SK-N-SH (cell line): Measurements from ENCODE around the gene TSHB. TPM values are rescaled to one million over a fixed set of nuclear protein-coding genes. Genes with fewer than 3 reads are reported as not detected.

Experiments
- CTCF ChIA-PET: fragments of 300-600, 350-600 bp; formaldehyde crosslinking; extraction: SDS; loops from one replicate; lab custom pipeline; 2021; lab: Yijun Ruan, JAX
- POLR2A ChIA-PET: fragments of 350-600 bp; sonication (Branson Sonifier 250); formaldehyde crosslinking; extraction: SDS; loops from one replicate; lab custom pipeline; 2020; ENCODE audit warnings: antibody characterized with exemption, inconsistent platforms; lab: Yijun Ruan, JAX
- DNase-seq: peaks from one replicate; pipeline ENCODE4 v3.0.0; 2012
- H2AFZ ChIP-seq: fragments of 200-600 bp; sonication (generic); 2 replicates; pipeline ENCODE4 v1.8.1; 2016; ENCODE audit warnings: antibody characterized with exemption, mild to moderate bottlenecking, low read depth
- H3F3A ChIP-seq: fragments of 200-600 bp; sonication (generic); replicated peaks from 2 replicates; pipeline ENCODE3; 2016; ENCODE audit warnings: antibody characterized with exemption, mild to moderate bottlenecking; ENCODE audit not compliant: insufficient read depth
- H3K27ac ChIP-seq, 2 experiments: fragments of 200-500 bp in 1 of 2; fragments of 200-600 bp in 1 of 2; sonication (Bioruptor generic) in 1 of 2; sonication (generic), shearing (Covaris generic) in 1 of 2; 2 replicates each; pipeline versions ENCODE4 v1.5.1 to v1.6.1; 2014 to 2016; ENCODE audit warnings: low read depth in 2 of 2, inconsistent platforms in 1 of 2, low read length in 1 of 2, mild to moderate bottlenecking in 1 of 2, mixed read lengths in 1 of 2
- H3K27me3 ChIP-seq: fragments of 200-600 bp; sonication (generic), shearing (Covaris generic); 2 replicates; pipeline ENCODE4 v1.6.1; 2016; ENCODE audit warnings: mixed run types; ENCODE audit not compliant: insufficient read depth
- H3K36me3 ChIP-seq, 2 experiments: fragments of 200-500 bp in 1 of 2; fragments of 200-600 bp in 1 of 2; sonication (Bioruptor generic) in 1 of 2; sonication (generic) in 1 of 2; replicated peaks in 1 of 2; 2 replicates each; pipeline versions ENCODE3 to v1.5.1; 2014 to 2016; ENCODE audit warnings: low read length in 1 of 2, mild to moderate bottlenecking in 1 of 2; ENCODE audit not compliant: insufficient read depth in 2 of 2, control insufficient read depth in 1 of 2
- H3K4me1 ChIP-seq, 2 experiments: fragments of 200-500 bp in 1 of 2; fragments of 200-600 bp in 1 of 2; sonication (Bioruptor generic) in 1 of 2; sonication (generic), shearing (Covaris generic) in 1 of 2; 2 replicates each; pipeline versions ENCODE4 v1.5.1 to v1.6.1; 2014 to 2016; ENCODE audit warnings: low read depth in 1 of 2, low read length in 1 of 2, mixed run types in 1 of 2; ENCODE audit not compliant: insufficient read depth in 2 of 2, control insufficient read depth in 1 of 2
- H3K4me2 ChIP-seq: fragments of 200-600 bp; sonication (generic), shearing (Covaris generic); 2 replicates; pipeline ENCODE4 v1.6.1; 2017; ENCODE audit warnings: mixed run types
- H3K4me3 ChIP-seq, 2 experiments: fragments of 200-500 bp in 1 of 2; fragments of 200-600 bp in 1 of 2; sonication (Bioruptor generic) in 1 of 2; sonication (generic), shearing (Covaris generic) in 1 of 2; 2 replicates each; pipeline versions ENCODE4 v1.5.1 to v1.8.1; 2014 to 2016; ENCODE audit warnings: low read depth in 2 of 2, inconsistent platforms in 1 of 2, low read length in 1 of 2, mild to moderate bottlenecking in 1 of 2, mixed read lengths in 1 of 2, moderate library complexity in 1 of 2
- H3K79me2 ChIP-seq: fragments of 200-600 bp; sonication (generic); 2 replicates; pipeline ENCODE4 v1.8.1; 2017; ENCODE audit warnings: mild to moderate bottlenecking; ENCODE audit not compliant: insufficient read depth
- H3K9ac ChIP-seq: fragments of 200-600 bp; sonication (generic); 2 replicates; pipeline ENCODE4 v1.6.1; 2017; ENCODE audit warnings: mixed run types
- H3K9me2 ChIP-seq: fragments of 200-600 bp; sonication (generic); 2 replicates; pipeline ENCODE4 v1.6.1; 2017; ENCODE audit warnings: mixed run types
- H3K9me3 ChIP-seq: fragments of 200-600 bp; sonication (generic); 2 replicates; pipeline ENCODE4 v1.6.1; 2017; ENCODE audit warnings: mixed run types, mild to moderate bottlenecking, moderate library complexity
- H4K20me1 ChIP-seq: fragments of 200-600 bp; sonication (generic); 2 replicates; pipeline ENCODE4 v1.6.1; 2017; ENCODE audit warnings: mild to moderate bottlenecking, mixed run types; ENCODE audit not compliant: insufficient read depth
- ELF1 ChIP-seq: IDR thresholded peaks from 2 replicates; pipeline ENCODE4 v1.4.0; 2012
- EZH2phosphoT487 ChIP-seq: fragments of 200-600 bp; sonication (generic); IDR thresholded peaks from 2 replicates; pipeline ENCODE4 v1.6.1; 2017; ENCODE audit warnings: low read depth, mixed run types, mild to moderate bottlenecking, antibody characterized with exemption, moderate library complexity, borderline replicate concordance
- FOSL2 ChIP-seq: IDR thresholded peaks from 2 replicates; pipeline ENCODE4 v1.4.0; 2012; ENCODE audit warnings: low read depth, mild to moderate bottlenecking, moderate library complexity, borderline replicate concordance
- FOXM1 ChIP-seq: IDR thresholded peaks from 2 replicates; pipeline ENCODE4 v1.4.0; 2012; ENCODE audit warnings: low read depth, mild to moderate bottlenecking
- GABPA ChIP-seq: IDR thresholded peaks from 2 replicates; pipeline ENCODE4 v1.4.0; 2012; ENCODE audit warnings: low read depth, mild to moderate bottlenecking
- IRF3 ChIP-seq: fragments of 150-350 bp; IDR thresholded peaks from 2 replicates; pipeline ENCODE4 v1.6.1; 2016; ENCODE audit warnings: mild to moderate bottlenecking, low read depth, low read length
- MEF2A ChIP-seq: IDR thresholded peaks from 2 replicates; pipeline ENCODE4 v1.4.0; 2012; ENCODE audit warnings: low read depth, borderline replicate concordance
- MXI1 ChIP-seq: IDR thresholded peaks from 2 replicates; pipeline ENCODE4 v1.6.1; 2012; ENCODE audit warnings: mild to moderate bottlenecking, low read depth, low read length, improper control_type of control experiment
- POLR2AphosphoS5 ChIP-seq: IDR thresholded peaks from 2 replicates; pipeline ENCODE4 v1.6.1; 2012; ENCODE audit warnings: low read depth, low read length
- RAD21 ChIP-seq: IDR thresholded peaks from 2 replicates; pipeline ENCODE4 v1.6.1; 2012; ENCODE audit warnings: mild to moderate bottlenecking, low read length
- RFX5 ChIP-seq: IDR thresholded peaks from 2 replicates; pipeline ENCODE4 v1.6.1; 2012; ENCODE audit warnings: mild to moderate bottlenecking, improper control_type of control experiment, low read length
- SMC3 ChIP-seq: IDR thresholded peaks from 2 replicates; pipeline ENCODE4 v1.6.1; 2012; ENCODE audit warnings: low read depth, low read length, improper control_type of control experiment
- USF2 ChIP-seq: fragments of 150-350 bp; IDR thresholded peaks from 2 replicates; pipeline ENCODE4 v1.6.1; 2017; ENCODE audit warnings: antibody characterized with exemption, low read length, low read depth, borderline replicate concordance
- WGBS: methylation state at CpG from one replicate; pipeline ENCODE4 v1.1.6; 2017; ENCODE audit warnings: low lambda C conversion rate; 5-methylcytosine and 5-hydroxymethylcytosine counted together
- polyA plus RNA-seq, 3 experiments: library from polyadenylated mRNA; depleted of rRNA; stranded (reverse); fragments of >200 nt; gene quantifications; 2 replicates each; pipeline ENCODE4 v1.2.3, GENCODE V29; 2012
- TF ChIP-seq, protein P1 (sequence below): fragments of 200-600 bp; sonication (generic); IDR thresholded peaks from 2 replicates; pipeline ENCODE4 v1.6.1; 2017; ENCODE audit warnings: antibody characterized with exemption, mild to moderate bottlenecking, moderate library complexity
- TF ChIP-seq, protein P2 (sequence below): IDR thresholded peaks from 2 replicates; pipeline ENCODE4 v1.4.0; 2012; ENCODE audit warnings: low read depth, borderline replicate concordance
- TF ChIP-seq, protein P3 (sequence below): IDR thresholded peaks from 2 replicates; pipeline ENCODE4; 2012

The TSHB gene
- polyA plus RNA-seq, 1 of the 3 experiments (the other 2 are of a cell fraction), result not detected

- DNase-seq, result peak; percentile 61
- no peaks in the 10 kb centered on the region for H3K4me1 ChIP-seq
- no peak overlapping the region for H3K4me2 ChIP-seq
- H3F3A ChIP-seq, result no peaks in the 10 kb centered on the region
- H3K27me3 ChIP-seq, result no peaks in the 10 kb centered on the region
- no peak overlapping the region; a peak in 1 of 4 replicates for H3K4me3 ChIP-seq
- ChIA-PET POLR2A (no interaction called here), CTCF (interaction anchor here (0.6 to 5.4 kb wide), 34 partner anchors 9 to 706 kb away, joined by 3 to 84 read pairs (median 5); partner anchors contain the start of genes TSHB and TSPAN2)
- no peak overlapping the region for H2AFZ ChIP-seq
- WGBS, result 35% methylated on average over 9 of the region's 9 CpGs
- TF ChIP-seq GABPA (no peak), MEF2A (no peak), SMC3 (peak; percentile 53), RAD21 (peak; percentile 68), FOXM1 (no peak), USF2 (no peak)
- TF ChIP-seq, protein P1, sequence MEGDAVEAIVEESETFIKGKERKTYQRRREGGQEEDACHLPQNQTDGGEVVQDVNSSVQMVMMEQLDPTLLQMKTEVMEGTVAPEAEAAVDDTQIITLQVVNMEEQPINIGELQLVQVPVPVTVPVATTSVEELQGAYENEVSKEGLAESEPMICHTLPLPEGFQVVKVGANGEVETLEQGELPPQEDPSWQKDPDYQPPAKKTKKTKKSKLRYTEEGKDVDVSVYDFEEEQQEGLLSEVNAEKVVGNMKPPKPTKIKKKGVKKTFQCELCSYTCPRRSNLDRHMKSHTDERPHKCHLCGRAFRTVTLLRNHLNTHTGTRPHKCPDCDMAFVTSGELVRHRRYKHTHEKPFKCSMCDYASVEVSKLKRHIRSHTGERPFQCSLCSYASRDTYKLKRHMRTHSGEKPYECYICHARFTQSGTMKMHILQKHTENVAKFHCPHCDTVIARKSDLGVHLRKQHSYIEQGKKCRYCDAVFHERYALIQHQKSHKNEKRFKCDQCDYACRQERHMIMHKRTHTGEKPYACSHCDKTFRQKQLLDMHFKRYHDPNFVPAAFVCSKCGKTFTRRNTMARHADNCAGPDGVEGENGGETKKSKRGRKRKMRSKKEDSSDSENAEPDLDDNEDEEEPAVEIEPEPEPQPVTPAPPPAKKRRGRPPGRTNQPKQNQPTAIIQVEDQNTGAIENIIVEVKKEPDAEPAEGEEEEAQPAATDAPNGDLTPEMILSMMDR, result peak; percentile 88
- no peaks in the 10 kb centered on the region for H3K36me3 ChIP-seq
- H4K20me1 ChIP-seq, result no peaks in the 10 kb centered on the region
- no peaks in the 10 kb centered on the region for H3K9me2 ChIP-seq
- no peaks in the 10 kb centered on the region for H3K79me2 ChIP-seq
- no peak overlapping the region for H3K27ac ChIP-seq
- H3K9ac ChIP-seq, result no peak overlapping the region
- H3K9me3 ChIP-seq, result no peaks in the 10 kb centered on the region
Observed at GRCh38 chr1:115052454-115053083, 22.9 kb downstream of the TSHB start.

DNA sequence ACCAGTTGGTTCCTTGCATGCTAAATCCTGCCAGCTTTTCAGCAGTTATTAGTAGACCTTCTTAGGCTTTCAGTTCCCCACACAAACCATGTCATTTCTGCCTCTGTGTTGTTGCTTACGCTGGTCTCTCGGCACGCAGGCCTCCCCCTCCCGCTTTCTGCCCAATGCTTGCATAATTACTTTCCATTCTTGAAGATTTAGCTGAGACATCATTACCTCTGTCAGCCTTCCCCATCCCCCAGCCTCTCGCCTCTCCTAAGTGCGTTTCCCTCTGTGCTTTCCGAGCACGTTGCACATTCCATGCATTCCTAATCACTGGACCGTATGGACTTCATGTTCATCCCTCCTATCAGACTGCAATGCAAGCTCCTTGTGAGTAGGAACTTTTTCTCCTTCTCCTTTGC, 26.8 kb downstream of the TSHB start:
- no peaks in the 10 kb centered on the region for H3K4me1 ChIP-seq
- H3F3A ChIP-seq, result no peaks in the 10 kb centered on the region
- no peaks in the 10 kb centered on the region for H3K9me3 ChIP-seq
- DNase-seq, result no peak
- no peaks in the 10 kb centered on the region for H3K9me2 ChIP-seq
- no peaks in the 10 kb centered on the region for H4K20me1 ChIP-seq
- no peak overlapping the region for H3K9ac ChIP-seq
- CTCF ChIA-PET, result interaction anchor here (0.7 to 3.0 kb wide), 7 partner anchors 16 to 1206 kb away, joined by 3 to 11 read pairs (median 4); no protein-coding TSS in a partner anchor
- H3K27me3 ChIP-seq, result no peaks in the 10 kb centered on the region
- no peak overlapping the region for H3K27ac ChIP-seq
- H3K36me3 ChIP-seq, result no peaks in the 10 kb centered on the region
- H3K79me2 ChIP-seq, result no peaks in the 10 kb centered on the region
- no peak overlapping the region for H3K4me3 ChIP-seq
- POLR2A ChIA-PET, result no interaction called here
- H2AFZ ChIP-seq, result no peak overlapping the region
- no peak overlapping the region for H3K4me2 ChIP-seq
- 80% methylated on average over 9 of the region's 9 CpGs for WGBS
- TF ChIP-seq FOSL2, result no peak
- no peak for TF ChIP-seq GABPA
- no peak for TF ChIP-seq RFX5
- TF ChIP-seq IRF3, result no peak
- TF ChIP-seq MXI1, result no peak
- no peak for TF ChIP-seq EZH2phosphoT487
- no peak for TF ChIP-seq FOXM1
- no peak for TF ChIP-seq ELF1
- TF ChIP-seq, protein P1, result no peak
- TF ChIP-seq SMC3, result no peak
- TF ChIP-seq, protein P2, sequence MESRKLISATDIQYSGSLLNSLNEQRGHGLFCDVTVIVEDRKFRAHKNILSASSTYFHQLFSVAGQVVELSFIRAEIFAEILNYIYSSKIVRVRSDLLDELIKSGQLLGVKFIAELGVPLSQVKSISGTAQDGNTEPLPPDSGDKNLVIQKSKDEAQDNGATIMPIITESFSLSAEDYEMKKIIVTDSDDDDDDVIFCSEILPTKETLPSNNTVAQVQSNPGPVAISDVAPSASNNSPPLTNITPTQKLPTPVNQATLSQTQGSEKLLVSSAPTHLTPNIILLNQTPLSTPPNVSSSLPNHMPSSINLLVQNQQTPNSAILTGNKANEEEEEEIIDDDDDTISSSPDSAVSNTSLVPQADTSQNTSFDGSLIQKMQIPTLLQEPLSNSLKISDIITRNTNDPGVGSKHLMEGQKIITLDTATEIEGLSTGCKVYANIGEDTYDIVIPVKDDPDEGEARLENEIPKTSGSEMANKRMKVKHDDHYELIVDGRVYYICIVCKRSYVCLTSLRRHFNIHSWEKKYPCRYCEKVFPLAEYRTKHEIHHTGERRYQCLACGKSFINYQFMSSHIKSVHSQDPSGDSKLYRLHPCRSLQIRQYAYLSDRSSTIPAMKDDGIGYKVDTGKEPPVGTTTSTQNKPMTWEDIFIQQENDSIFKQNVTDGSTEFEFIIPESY, result no peak
- TF ChIP-seq, protein P3, sequence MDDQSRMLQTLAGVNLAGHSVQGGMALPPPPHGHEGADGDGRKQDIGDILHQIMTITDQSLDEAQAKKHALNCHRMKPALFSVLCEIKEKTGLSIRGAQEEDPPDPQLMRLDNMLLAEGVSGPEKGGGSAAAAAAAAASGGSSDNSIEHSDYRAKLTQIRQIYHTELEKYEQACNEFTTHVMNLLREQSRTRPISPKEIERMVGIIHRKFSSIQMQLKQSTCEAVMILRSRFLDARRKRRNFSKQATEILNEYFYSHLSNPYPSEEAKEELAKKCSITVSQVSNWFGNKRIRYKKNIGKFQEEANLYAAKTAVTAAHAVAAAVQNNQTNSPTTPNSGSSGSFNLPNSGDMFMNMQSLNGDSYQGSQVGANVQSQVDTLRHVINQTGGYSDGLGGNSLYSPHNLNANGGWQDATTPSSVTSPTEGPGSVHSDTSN, result no peak
- no peak for TF ChIP-seq MEF2A
- no peak for TF ChIP-seq POLR2AphosphoS5
